Measurements from ENCODE around the gene PTPN3.
"Not testable (repeated sequence)": the region's sequence is repeated elsewhere in the genome, so short reads cannot be mapped to it uniquely, and the experiment has no call there.

The PTPN3 gene

GRCh38 chr9:109342878-109343277 lies 155.2 kb downstream of the PTPN3 start:
- H3K79me1 ChIP-seq (replicated peaks; ENCODE audit: low read length, poor library complexity, severe bottlenecking): no peaks in the 10 kb centered on the region
- H2BK5ac ChIP-seq (ENCODE audit: low read depth, low read length, poor library complexity, severe bottlenecking): no peak overlapping the region
- no peak for DNase-seq
- H3K4ac ChIP-seq (ENCODE audit: low read depth in 1 of 2, low read length in 2 of 2): no peak overlapping the region
- no peak overlapping the region for H3K14ac ChIP-seq (ENCODE audit: low read length in 2 of 2)
- no peak overlapping the region for H2AFZ ChIP-seq (ENCODE audit: low read depth, low read length)
- H3K36me3 ChIP-seq (ENCODE audit: control insufficient read depth in 1 of 2, insufficient read depth in 2 of 2, low read depth in 1 of 2, low read length in 2 of 2): no peaks in the 10 kb centered on the region
- H3K27ac ChIP-seq (ENCODE audit: low read length, poor library complexity, severe bottlenecking): no peak overlapping the region
- H2BK12ac ChIP-seq (ENCODE audit: low read length in 2 of 2): no peak overlapping the region
- no peak overlapping the region for H2AK5ac ChIP-seq (ENCODE audit: low read length, severe bottlenecking)
- no peak overlapping the region for H3K9ac ChIP-seq (ENCODE audit: low read length)
- no peak overlapping the region for H2BK120ac ChIP-seq (ENCODE audit: low read depth, low read length)
- H4K91ac ChIP-seq (ENCODE audit: low read length): no peak overlapping the region
- H3K4me3 ChIP-seq (ENCODE audit: insufficient read depth in 1 of 2, low read depth in 1 of 2, low read length in 2 of 2): no peak overlapping the region
- peaks cover 4% of the 10 kb centered on the region for H3K4me1 ChIP-seq (ENCODE audit: control insufficient read depth, insufficient read depth, low read depth, low read length)
- H2BK15ac ChIP-seq (ENCODE audit: low read depth, poor library complexity, severe bottlenecking): no peak overlapping the region
- no peak overlapping the region for H3K23ac ChIP-seq (ENCODE audit: low read length in 2 of 2)
- no peak overlapping the region for H3K18ac ChIP-seq (ENCODE audit: low read depth in 1 of 2, low read length in 2 of 2)
- no peak overlapping the region for H4K8ac ChIP-seq (ENCODE audit: low read length)
- H3K27me3 ChIP-seq (ENCODE audit: control insufficient read depth in 1 of 2, insufficient read depth in 1 of 2, low read length in 2 of 2): peaks cover 0 to 66% of the 10 kb centered on the region in 2 experiments
- no peaks in the 10 kb centered on the region for H3K9me3 ChIP-seq (ENCODE audit: control insufficient read depth, low read length)
- 93% methylated on average over 4 of the region's 4 CpGs for WGBS
- H3K4me2 ChIP-seq (ENCODE audit: low read length, poor library complexity, severe bottlenecking): no peak overlapping the region

DNA sequence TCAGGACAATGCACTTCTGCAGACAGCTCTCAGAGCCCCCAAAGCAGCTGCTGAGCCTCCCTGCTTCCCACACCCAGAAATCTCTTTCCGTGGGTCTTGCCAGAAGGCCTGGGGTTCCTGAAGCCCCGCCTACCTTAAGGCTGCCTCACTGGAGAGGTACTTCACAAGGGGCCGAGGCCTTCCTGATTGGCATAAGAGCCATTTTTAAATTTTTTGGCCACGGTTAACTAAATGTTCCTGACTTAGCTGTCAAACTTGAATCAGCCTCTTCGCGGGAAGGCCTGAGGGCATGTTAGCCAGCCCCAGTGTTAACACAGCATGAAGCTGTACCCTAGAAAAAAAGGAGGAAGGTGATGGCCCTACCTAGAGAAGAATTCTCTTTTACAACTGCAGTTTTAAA lies 156.5 kb downstream of the PTPN3 start:
- Histone ChIP-seq H3K27me3 (ENCODE audit: control insufficient read depth in 1 of 2, insufficient read depth in 1 of 2, low read length in 2 of 2) (peaks cover 9 to 63% of the 10 kb centered on the region in 2 experiments), H2BK120ac (ENCODE audit: low read depth, low read length) (no peak overlapping the region), H3K36me3 (ENCODE audit: control insufficient read depth in 1 of 2, insufficient read depth in 2 of 2, low read depth in 1 of 2, low read length in 2 of 2) (no peaks in the 10 kb centered on the region), H2BK12ac (ENCODE audit: low read length in 2 of 2) (no peak overlapping the region), H3K4me2 (ENCODE audit: low read length, poor library complexity, severe bottlenecking) (no peak overlapping the region), H3K79me1 (replicated peaks; ENCODE audit: low read length, poor library complexity, severe bottlenecking) (no peaks in the 10 kb centered on the region), H2AK5ac (ENCODE audit: low read length, severe bottlenecking) (no peak overlapping the region), H3K14ac (ENCODE audit: low read length in 2 of 2) (no peak overlapping the region), H3K4ac (ENCODE audit: low read depth in 1 of 2, low read length in 2 of 2) (no peak overlapping the region), H3K9ac (ENCODE audit: low read length) (no peak overlapping the region), H2AFZ (ENCODE audit: low read depth, low read length) (no peak overlapping the region), H2BK15ac (ENCODE audit: low read depth, poor library complexity, severe bottlenecking) (no peak overlapping the region), H3K4me1 (ENCODE audit: control insufficient read depth, insufficient read depth, low read depth, low read length) (peaks cover 4% of the 10 kb centered on the region), H4K8ac (ENCODE audit: low read length) (no peak overlapping the region), H3K18ac (ENCODE audit: low read depth in 1 of 2, low read length in 2 of 2) (no peak overlapping the region), H3K27ac (ENCODE audit: low read length, poor library complexity, severe bottlenecking) (no peak overlapping the region), H4K91ac (ENCODE audit: low read length) (no peak overlapping the region), H3K23ac (ENCODE audit: low read length in 2 of 2) (no peak overlapping the region), H2BK5ac (ENCODE audit: low read depth, low read length, poor library complexity, severe bottlenecking) (no peak overlapping the region), H3K9me3 (ENCODE audit: control insufficient read depth, low read length) (no peaks in the 10 kb centered on the region), H3K4me3 (ENCODE audit: insufficient read depth in 1 of 2, low read depth in 1 of 2, low read length in 2 of 2) (no peak overlapping the region)
- no peak for DNase-seq
- 66% methylated on average over 5 of the region's 6 CpGs for WGBS

GRCh38 chr9:109340979-109341378 lies 157.1 kb downstream of the PTPN3 start:
- WGBS: 95% methylated on average over 6 of the region's 7 CpGs
- not testable (repeated sequence) for H3K27ac ChIP-seq (ENCODE audit: low read length, poor library complexity, severe bottlenecking); H2BK5ac ChIP-seq (ENCODE audit: low read depth, low read length, poor library complexity, severe bottlenecking); H3K9ac ChIP-seq (ENCODE audit: low read length); H2BK15ac ChIP-seq (ENCODE audit: low read depth, poor library complexity, severe bottlenecking); H3K14ac ChIP-seq (ENCODE audit: low read length in 2 of 2); H2BK120ac ChIP-seq (ENCODE audit: low read depth, low read length); DNase-seq; H3K36me3 ChIP-seq (ENCODE audit: control insufficient read depth in 1 of 2, insufficient read depth in 2 of 2, low read depth in 1 of 2, low read length in 2 of 2); H3K18ac ChIP-seq (ENCODE audit: low read depth in 1 of 2, low read length in 2 of 2); H4K91ac ChIP-seq (ENCODE audit: low read length); H2AFZ ChIP-seq (ENCODE audit: low read depth, low read length); H2AK5ac ChIP-seq (ENCODE audit: low read length, severe bottlenecking); H2BK12ac ChIP-seq (ENCODE audit: low read length in 2 of 2); H3K4ac ChIP-seq (ENCODE audit: low read depth in 1 of 2, low read length in 2 of 2); H4K8ac ChIP-seq (ENCODE audit: low read length); H3K4me1 ChIP-seq (ENCODE audit: control insufficient read depth, insufficient read depth, low read depth, low read length); H3K4me3 ChIP-seq (ENCODE audit: insufficient read depth in 1 of 2, low read depth in 1 of 2, low read length in 2 of 2); H3K23ac ChIP-seq (ENCODE audit: low read length in 2 of 2); H3K9me3 ChIP-seq (ENCODE audit: control insufficient read depth, low read length); H3K4me2 ChIP-seq (ENCODE audit: low read length, poor library complexity, severe bottlenecking); H3K79me1 ChIP-seq (replicated peaks; ENCODE audit: low read length, poor library complexity, severe bottlenecking)
- H3K27me3 ChIP-seq (ENCODE audit: control insufficient read depth in 1 of 2, insufficient read depth in 1 of 2, low read length in 2 of 2): peaks cover 13 to 66% of the 10 kb centered on the region in 2 experiments

- Histone ChIP-seq H4K91ac (ENCODE audit: low read length) (no peak overlapping the region), H3K18ac (ENCODE audit: low read depth in 1 of 2, low read length in 2 of 2) (no peak overlapping the region), H3K23ac (ENCODE audit: low read length in 2 of 2) (no peak overlapping the region), H3K4me2 (ENCODE audit: low read length, poor library complexity, severe bottlenecking) (no peak overlapping the region), H3K14ac (ENCODE audit: low read length in 2 of 2) (no peak overlapping the region), H3K9me3 (ENCODE audit: control insufficient read depth, low read length) (no peaks in the 10 kb centered on the region), H3K4ac (ENCODE audit: low read depth in 1 of 2, low read length in 2 of 2) (no peak overlapping the region), H2BK15ac (ENCODE audit: low read depth, poor library complexity, severe bottlenecking) (no peak overlapping the region), H3K4me3 (ENCODE audit: insufficient read depth in 1 of 2, low read depth in 1 of 2, low read length in 2 of 2) (no peak overlapping the region), H2BK120ac (ENCODE audit: low read depth, low read length) (no peak overlapping the region), H3K27me3 (ENCODE audit: control insufficient read depth in 1 of 2, insufficient read depth in 1 of 2, low read length in 2 of 2) (peaks cover 13 to 33% of the 10 kb centered on the region in 2 experiments), H3K36me3 (ENCODE audit: control insufficient read depth in 1 of 2, insufficient read depth in 2 of 2, low read depth in 1 of 2, low read length in 2 of 2) (no peaks in the 10 kb centered on the region), H2AFZ (ENCODE audit: low read depth, low read length) (no peak overlapping the region), H3K27ac (ENCODE audit: low read length, poor library complexity, severe bottlenecking) (no peak overlapping the region), H3K79me1 (replicated peaks; ENCODE audit: low read length, poor library complexity, severe bottlenecking) (no peaks in the 10 kb centered on the region), H2BK5ac (ENCODE audit: low read depth, low read length, poor library complexity, severe bottlenecking) (no peak overlapping the region), H2AK5ac (ENCODE audit: low read length, severe bottlenecking) (no peak overlapping the region), H3K4me1 (ENCODE audit: control insufficient read depth, insufficient read depth, low read depth, low read length) (peaks cover 2% of the 10 kb centered on the region), H2BK12ac (ENCODE audit: low read length in 2 of 2) (no peak overlapping the region), H3K9ac (ENCODE audit: low read length) (no peak overlapping the region), H4K8ac (ENCODE audit: low read length) (no peak overlapping the region)
- 73% methylated on average over 3 of the region's 3 CpGs for WGBS
- DNase-seq: no peak
Observed at GRCh38 chr9:109336409-109336808, 161.7 kb downstream of the PTPN3 start.
